K562 (cell line): ENCODE data around the gene DIS3L2. TPM values are rescaled to one million over a fixed set of nuclear protein-coding genes. Genes with fewer than 3 reads are reported as not detected.

Experiments
- ATAC-seq: fragments of 200-7000 bp; cut with Tn5 transposase; 3 replicates; pipeline ENCODE4 v1.9.1; 2020; ENCODE audit warnings: moderate library complexity
- BruUV-seq: library from RNA; stranded (reverse); fragments of 400-500 nt; replicated peaks from 2 replicates; lab custom pipeline; 2021; lab: Mats Ljungman, UMichigan
- CTCF ChIA-PET: fragments of 300-600 bp; formaldehyde crosslinking; extraction: SDS; loops from one replicate; lab custom pipeline; 2021; ENCODE audit warnings: low intra/inter-chr PET ratio; lab: Yijun Ruan, JAX
- POLR2A ChIA-PET: fragments of 300-600, 350-650 bp; sonication (Branson Sonifier 250); formaldehyde crosslinking; extraction: SDS; loops from one replicate; lab custom pipeline; 2021; ENCODE audit warnings: antibody characterized with exemption, inconsistent platforms; lab: Yijun Ruan, JAX
- DNase-seq, 4 experiments: peaks; one replicate each; pipeline versions ENCODE4 v3.0.0 to v3.0.0-alpha.2; 2011 to 2018; ENCODE audit warnings: low spot score in 3 of 4, mixed read lengths in 3 of 4; ENCODE audit errors: extremely low read depth in 1 of 4
- FAIRE-seq: peaks from 2 replicates; lab custom pipeline; 2011; peaks lifted over from hg19 to GRCh38; lab: Jason Lieb, UNC
- H2AFZ ChIP-seq: 2 replicates; pipeline ENCODE4 v1.6.0; 2011; ENCODE audit warnings: low read depth, low read length, control low read depth, inconsistent platforms
- H3K27ac ChIP-seq: fragments of 200-600 bp; 3 replicates; pipeline ENCODE4 v1.8.0; 2011; ENCODE audit warnings: low read depth, mild to moderate bottlenecking, control low read depth, inconsistent platforms, low read length, moderate library complexity, mixed read lengths; ENCODE audit errors: extremely low read depth
- H3K27me3 ChIP-seq, 2 experiments: fragments of 300-600 bp in 1 of 2; 2 replicates in 1 of 2; 3 replicates in 1 of 2; pipeline versions ENCODE4 v1.6.0 to v1.8.0; 2011; ENCODE audit warnings: inconsistent platforms in 2 of 2, low read length in 2 of 2, mild to moderate bottlenecking in 1 of 2, mixed read lengths in 1 of 2, moderate library complexity in 1 of 2; ENCODE audit not compliant: control insufficient read depth in 2 of 2, insufficient read depth in 2 of 2
- H3K36me3 ChIP-seq: fragments of 300-600 bp; 3 replicates; pipeline ENCODE4 v1.8.0; 2011; ENCODE audit warnings: mild to moderate bottlenecking, low read length, inconsistent platforms; ENCODE audit not compliant: control insufficient read depth, insufficient read depth
- H3K4me1 ChIP-seq, 2 experiments: fragments of 200-600 bp in 1 of 2; replicated peaks in 1 of 2; 2 replicates in 1 of 2; 3 replicates in 1 of 2; pipeline versions ENCODE4 v1.5.1 to v1.8.0; 2011; ENCODE audit warnings: inconsistent platforms in 2 of 2, low read length in 2 of 2, mild to moderate bottlenecking in 1 of 2, mixed read lengths in 1 of 2, moderate library complexity in 1 of 2; ENCODE audit not compliant: control insufficient read depth in 2 of 2, insufficient read depth in 2 of 2
- H3K4me2 ChIP-seq: 2 replicates; pipeline ENCODE4 v1.6.1; 2011; ENCODE audit warnings: low read length, control low read depth, inconsistent platforms, mixed read lengths; ENCODE audit not compliant: insufficient read depth
- H3K4me3 ChIP-seq: fragments of 200-600 bp; sonication (generic), shearing (Covaris generic); 2 replicates; pipeline ENCODE4 v1.5.1; 2016; ENCODE audit warnings: control low read depth, inconsistent platforms
- H3K79me2 ChIP-seq: fragments of 200-600 bp; 3 replicates; pipeline ENCODE4 v1.8.0; 2011; ENCODE audit warnings: low read length, inconsistent platforms; ENCODE audit not compliant: control insufficient read depth, insufficient read depth
- H3K9ac ChIP-seq, 2 experiments: 2 replicates each; pipeline versions ENCODE4 v1.6.0 to v1.6.1; 2011; ENCODE audit warnings: low read depth in 2 of 2, low read length in 2 of 2, control low read depth in 1 of 2, inconsistent platforms in 1 of 2, mild to moderate bottlenecking in 1 of 2, mixed read lengths in 1 of 2; ENCODE audit not compliant: insufficient read depth in 1 of 2
- H3K9me1 ChIP-seq: one replicate; pipeline ENCODE4 v1.6.0; 2011; ENCODE audit warnings: inconsistent platforms, mild to moderate bottlenecking, low read length, moderate library complexity; ENCODE audit not compliant: control insufficient read depth, insufficient read depth
- H3K9me3 ChIP-seq: replicated peaks from 2 replicates; pipeline ENCODE4 v1.5.1; 2011; ENCODE audit warnings: low read depth, low read length, inconsistent platforms; ENCODE audit not compliant: control insufficient read depth, insufficient read depth
- H4K20me1 ChIP-seq: replicated peaks from 2 replicates; pipeline ENCODE4 v1.6.1; 2011; ENCODE audit warnings: low read length, inconsistent platforms, mixed read lengths; ENCODE audit not compliant: control insufficient read depth, insufficient read depth
- ARNT ChIP-seq, 2 experiments: fragments of 450-650 bp; IDR thresholded peaks; 2 replicates each; pipeline ENCODE4 v1.6.1; 2016; ENCODE audit warnings: mild to moderate bottlenecking in 1 of 2
- ATF2 ChIP-seq: sonication (generic); formaldehyde crosslinking; IDR thresholded peaks from 2 replicates; pipeline ENCODE4 v1.8.1; 2022; ENCODE audit warnings: missing genetic modification reagents
- BRCA1 ChIP-seq, 2 experiments: fragments of 450-650 bp in 1 of 2; sonication (generic) in 1 of 2; formaldehyde crosslinking in 1 of 2; IDR thresholded peaks; 2 replicates each; pipeline versions ENCODE4 v1.5.0 to v1.6.1; 2017 to 2020; ENCODE audit warnings: mild to moderate bottlenecking in 1 of 2, missing genetic modification reagents in 1 of 2
- EHMT2 ChIP-seq: fragments of 450-650 bp; IDR thresholded peaks from 2 replicates; pipeline ENCODE4 v1.6.1; 2018; ENCODE audit warnings: antibody characterized with exemption
- HIVEP1 ChIP-seq: fragments of 250-450 bp; sonication (Bioruptor Pico); IDR thresholded peaks from 2 replicates; pipeline ENCODE4 v1.4.0; 2020; ENCODE audit warnings: mild to moderate bottlenecking
- HNRNPLL ChIP-seq: fragments of 200-400 bp; formaldehyde crosslinking; IDR thresholded peaks from 2 replicates; pipeline ENCODE4 v1.6.1; 2017; ENCODE audit warnings: low read length, low read depth, mild to moderate bottlenecking; ENCODE audit not compliant: poor library complexity, severe bottlenecking
- IRF1 ChIP-seq: sonication (generic); formaldehyde crosslinking; IDR thresholded peaks from 2 replicates; pipeline ENCODE4 v1.8.0; 2022; ENCODE audit warnings: missing genetic modification reagents, mild to moderate bottlenecking, borderline replicate concordance
- RBBP5 ChIP-seq: fragments of 200-600 bp; sonication (generic); IDR thresholded peaks from 2 replicates; pipeline ENCODE4 v1.6.1; 2012; ENCODE audit warnings: borderline replicate concordance, mild to moderate bottlenecking, low read length, control low read depth, inconsistent platforms; ENCODE audit not compliant: insufficient read depth, poor library complexity, severe bottlenecking
- RFX5 ChIP-seq: IDR thresholded peaks from 2 replicates; pipeline ENCODE4 v1.6.1; 2011; ENCODE audit warnings: low read depth, mild to moderate bottlenecking, improper control_type of control experiment, low read length
- RUNX1 ChIP-seq: sonication (generic); IDR thresholded peaks from 2 replicates; pipeline ENCODE4 v1.6.1; 2016; ENCODE audit warnings: antibody characterized with exemption, low read depth
- STAT5A ChIP-seq: IDR thresholded peaks from 2 replicates; pipeline ENCODE4 v1.6.1; 2012; ENCODE audit warnings: low read length, inconsistent platforms, borderline replicate concordance
- WHSC1 ChIP-seq: IDR thresholded peaks from one replicate; pipeline ENCODE4 v1.6.1; 2012; ENCODE audit warnings: low read length, control low read depth, inconsistent platforms
- WGBS: fragments of 100-300 bp; shearing (Covaris generic); methylation state at CpG from one replicate; pipeline ENCODE4 v1.1.6; 2016; ENCODE audit warnings: low coverage, mixed read lengths; ENCODE audit not compliant: insufficient coverage; ENCODE audit errors: missing lambda C conversion rate; 5-methylcytosine and 5-hydroxymethylcytosine counted together
- in situ Hi-C: fragments of 300-500 bp; cut with MboI; formaldehyde crosslinking; loops from 4 replicates; pipeline ENCODE4 v1.15.0; 2018; ENCODE audit warnings: inconsistent platforms, mixed read lengths
- intact Hi-C: fragments of 100-400 bp; cut with micrococcal nuclease; formaldehyde crosslinking; loops from 2 replicates; pipeline ENCODE4 v1.14.2; 2022
- polyA plus RNA-seq, 8 experiments: library from polyadenylated mRNA; depleted of rRNA in 4 of 8; stranded (reverse) in 5 of 8; unstranded in 3 of 8; fragments of >200 nt; fragmentation: Nextera tagmentation in 2 of 8; fragmentation: Illumina TruSeq in 1 of 8; extraction: Ambion mirVana in 2 of 8; extraction: Trizol in 1 of 8; gene quantifications; 2 replicates each; pipeline versions ENCODE4 v1.2.1 to v1.2.3, GENCODE V29; 2011 to 2014; ENCODE audit warnings: inconsistent platforms in 1 of 8, missing spikeins in 1 of 8
- total RNA-seq, 7 experiments: library from RNA; depleted of rRNA in 6 of 7; stranded (reverse); fragments of >200 nt in 6 of 7; fragmentation: Illumina TruSeq in 2 of 7; extraction: Trizol in 2 of 7; gene quantifications; 2 replicates each; pipeline versions ENCODE4 v1.2.1 to v1.2.3, GENCODE V29; 2011 to 2021; ENCODE audit warnings: low replicate concordance in 1 of 7
- TF ChIP-seq, protein P1 (sequence below): fragments of 250-450 bp; sonication (Bioruptor Pico); IDR thresholded peaks from 2 replicates; pipeline ENCODE4 v1.5.0; 2020; ENCODE audit warnings: mild to moderate bottlenecking, borderline replicate concordance
- TF ChIP-seq, protein P2 (sequence below): IDR thresholded peaks from 2 replicates; pipeline ENCODE4 v1.6.1; 2012; ENCODE audit warnings: low read depth, low read length, improper control_type of control experiment, borderline replicate concordance
- TF ChIP-seq, protein P3 (sequence below), 3 experiments: IDR thresholded peaks in 2 of 3; conservative IDR thresholded peaks in 1 of 3; 2 replicates each; pipeline ENCODE4 v1.5.1; 2011 to 2012; ENCODE audit warnings: low read length in 3 of 3, mild to moderate bottlenecking in 3 of 3, control low read depth in 2 of 3, improper control_type of control experiment in 1 of 3, inconsistent platforms in 1 of 3, low read depth in 1 of 3, mixed read lengths in 1 of 3, moderate library complexity in 1 of 3; ENCODE audit not compliant: insufficient read depth in 2 of 3

DIS3L2 gene
- total and polyA plus RNA-seq, 9 of the 15 experiments (the other 6 are each of a cell fraction or from before 2014, with no cell fraction given), result 1.5 to 19.2 (median 11.2) TPM

DNA sequence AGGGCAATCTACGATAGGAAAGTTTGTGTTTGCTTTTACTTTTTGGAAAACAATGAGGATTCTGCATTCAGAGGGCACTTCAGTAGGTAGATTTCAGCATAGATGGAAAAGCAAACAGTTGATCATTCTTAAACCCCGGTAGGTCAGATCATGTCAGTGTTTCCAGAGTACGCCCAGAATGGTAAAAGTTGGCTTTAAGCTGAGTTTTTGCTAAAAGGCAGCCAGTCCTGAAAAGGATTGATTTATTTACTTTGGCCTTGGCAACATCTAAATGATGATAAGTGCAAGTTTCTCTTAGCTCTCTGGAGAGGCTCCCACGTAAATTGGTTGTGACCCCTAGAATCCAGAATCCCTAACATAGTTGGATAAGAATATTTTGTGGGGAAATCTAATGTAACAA, 168.0 kb downstream of the DIS3L2 start:
- Histone ChIP-seq H3K4me1 (no peaks in the 10 kb centered on the region), H3K27me3 (no peaks in the 10 kb centered on the region), H3K9me3 (no peaks in the 10 kb centered on the region), H3K27ac (no peak overlapping the region), H3K79me2 (no peaks in the 10 kb centered on the region), H3K9me1 (no peaks in the 10 kb centered on the region), H2AFZ (no peak overlapping the region), H4K20me1 (no peaks in the 10 kb centered on the region), H3K4me3 (no peak overlapping the region), H3K4me2 (no peak overlapping the region), H3K9ac (no peak overlapping the region), H3K36me3 (no peaks in the 10 kb centered on the region)
- ATAC-seq (no peak), FAIRE-seq (no peak), DNase-seq (no peak)
- intact Hi-C loops (no loop called here), in situ Hi-C loops (loop anchor here (10.0 kb wide), 1 partner anchor 785 kb away; no protein-coding TSS in a partner anchor)
- no TSS peak for BruUV-seq
- CTCF ChIA-PET, result no interaction called here
- POLR2A ChIA-PET, result no interaction called here
- 65% methylated on average over 4 of the region's 4 CpGs for WGBS
- TF ChIP-seq, protein P1, sequence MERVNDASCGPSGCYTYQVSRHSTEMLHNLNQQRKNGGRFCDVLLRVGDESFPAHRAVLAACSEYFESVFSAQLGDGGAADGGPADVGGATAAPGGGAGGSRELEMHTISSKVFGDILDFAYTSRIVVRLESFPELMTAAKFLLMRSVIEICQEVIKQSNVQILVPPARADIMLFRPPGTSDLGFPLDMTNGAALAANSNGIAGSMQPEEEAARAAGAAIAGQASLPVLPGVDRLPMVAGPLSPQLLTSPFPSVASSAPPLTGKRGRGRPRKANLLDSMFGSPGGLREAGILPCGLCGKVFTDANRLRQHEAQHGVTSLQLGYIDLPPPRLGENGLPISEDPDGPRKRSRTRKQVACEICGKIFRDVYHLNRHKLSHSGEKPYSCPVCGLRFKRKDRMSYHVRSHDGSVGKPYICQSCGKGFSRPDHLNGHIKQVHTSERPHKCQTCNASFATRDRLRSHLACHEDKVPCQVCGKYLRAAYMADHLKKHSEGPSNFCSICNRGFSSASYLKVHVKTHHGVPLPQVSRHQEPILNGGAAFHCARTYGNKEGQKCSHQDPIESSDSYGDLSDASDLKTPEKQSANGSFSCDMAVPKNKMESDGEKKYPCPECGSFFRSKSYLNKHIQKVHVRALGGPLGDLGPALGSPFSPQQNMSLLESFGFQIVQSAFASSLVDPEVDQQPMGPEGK (CRISPR knock-in tag), result no peak
- TF ChIP-seq ARNT (IDR thresholded peaks at IDR 0.05), result no peak
- no peak for TF ChIP-seq BRCA1 (IDR thresholded peaks at IDR 0.05)
- no peak for TF ChIP-seq BRCA1 (CRISPR knock-in tag; IDR thresholded peaks at IDR 0.05)
- TF ChIP-seq STAT5A, result no peak
- TF ChIP-seq ATF2 (CRISPR knock-in tag), result no peak
- no peak for TF ChIP-seq RUNX1
- no peak for TF ChIP-seq IRF1 (CRISPR knock-in tag)
- TF ChIP-seq HIVEP1 (CRISPR knock-in tag), result no peak
- no peak for TF ChIP-seq RFX5
- TF ChIP-seq, protein P2, sequence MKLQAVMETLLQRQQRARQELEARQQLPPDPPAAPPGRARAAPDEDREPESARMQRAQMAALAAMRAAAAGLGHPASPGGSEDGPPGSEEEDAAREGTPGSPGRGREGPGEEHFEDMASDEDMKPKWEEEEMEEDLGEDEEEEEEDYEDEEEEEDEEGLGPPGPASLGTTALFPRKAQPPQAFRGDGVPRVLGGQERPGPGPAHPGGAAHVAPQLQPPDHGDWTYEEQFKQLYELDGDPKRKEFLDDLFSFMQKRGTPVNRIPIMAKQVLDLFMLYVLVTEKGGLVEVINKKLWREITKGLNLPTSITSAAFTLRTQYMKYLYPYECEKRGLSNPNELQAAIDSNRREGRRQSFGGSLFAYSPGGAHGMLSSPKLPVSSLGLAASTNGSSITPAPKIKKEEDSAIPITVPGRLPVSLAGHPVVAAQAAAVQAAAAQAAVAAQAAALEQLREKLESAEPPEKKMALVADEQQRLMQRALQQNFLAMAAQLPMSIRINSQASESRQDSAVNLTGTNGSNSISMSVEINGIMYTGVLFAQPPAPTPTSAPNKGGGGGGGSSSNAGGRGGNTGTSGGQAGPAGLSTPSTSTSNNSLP, result no peak
- no peak for TF ChIP-seq HNRNPLL
- TF ChIP-seq, protein P3, sequence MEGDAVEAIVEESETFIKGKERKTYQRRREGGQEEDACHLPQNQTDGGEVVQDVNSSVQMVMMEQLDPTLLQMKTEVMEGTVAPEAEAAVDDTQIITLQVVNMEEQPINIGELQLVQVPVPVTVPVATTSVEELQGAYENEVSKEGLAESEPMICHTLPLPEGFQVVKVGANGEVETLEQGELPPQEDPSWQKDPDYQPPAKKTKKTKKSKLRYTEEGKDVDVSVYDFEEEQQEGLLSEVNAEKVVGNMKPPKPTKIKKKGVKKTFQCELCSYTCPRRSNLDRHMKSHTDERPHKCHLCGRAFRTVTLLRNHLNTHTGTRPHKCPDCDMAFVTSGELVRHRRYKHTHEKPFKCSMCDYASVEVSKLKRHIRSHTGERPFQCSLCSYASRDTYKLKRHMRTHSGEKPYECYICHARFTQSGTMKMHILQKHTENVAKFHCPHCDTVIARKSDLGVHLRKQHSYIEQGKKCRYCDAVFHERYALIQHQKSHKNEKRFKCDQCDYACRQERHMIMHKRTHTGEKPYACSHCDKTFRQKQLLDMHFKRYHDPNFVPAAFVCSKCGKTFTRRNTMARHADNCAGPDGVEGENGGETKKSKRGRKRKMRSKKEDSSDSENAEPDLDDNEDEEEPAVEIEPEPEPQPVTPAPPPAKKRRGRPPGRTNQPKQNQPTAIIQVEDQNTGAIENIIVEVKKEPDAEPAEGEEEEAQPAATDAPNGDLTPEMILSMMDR (IDR thresholded peaks at IDR 0.05 in 2 of 3, conservative IDR thresholded peaks at IDR 0.05 in 1 of 3; ENCODE audit: insufficient read depth in 2 of 3, low read depth in 1 of 3, low read length in 3 of 3), result no peak
- TF ChIP-seq EHMT2, result no peak
- no peak for TF ChIP-seq RBBP5
- no peak for TF ChIP-seq WHSC1
